Right cardiac atrium (tissue), 5 donors: Measurements from ENCODE around the gene HEXIM2. TPM values are rescaled to one million over a fixed set of nuclear protein-coding genes. Genes with fewer than 3 reads are reported as not detected.
A peak's percentile ranks its signal among the peaks of the same experiment; 100 is the strongest.

ENCODE experiments used
- ATAC-seq, 2 donors: fragments of 200-7000 bp; cut with Tn5 transposase; one replicate each; pipeline versions ENCODE4 v1.8.0 to v1.9.1; 2020; ENCODE audit warnings: moderate library complexity in 2 of 2, mild to moderate bottlenecking in 1 of 2
- DNase-seq, 3 donors: peaks; one replicate each; pipeline ENCODE4 v3.0.0-alpha.2; 2020
- H3K27ac ChIP-seq: one replicate; pipeline ENCODE4 v1.5.1; 2013; ENCODE audit warnings: mild to moderate bottlenecking, low read length, control low read depth, moderate library complexity
- H3K27me3 ChIP-seq: one replicate; pipeline ENCODE4 v1.6.1; 2013; ENCODE audit not compliant: control insufficient read depth, insufficient read depth
- H3K4me1 ChIP-seq: one replicate; pipeline ENCODE4 v1.6.1; 2013; ENCODE audit warnings: low read length; ENCODE audit not compliant: control insufficient read depth, insufficient read depth
- H3K4me3 ChIP-seq: one replicate; pipeline ENCODE4 v1.5.1; 2013; ENCODE audit warnings: low read length, control low read depth
- H3K9me3 ChIP-seq: one replicate; pipeline ENCODE4 v1.6.1; 2013; ENCODE audit warnings: low read length; ENCODE audit not compliant: control insufficient read depth
- WGBS: extraction: QIAGEN DNeasy Blood & Tissue Kit; methylation state at CpG from one replicate; pipeline ENCODE4 v1.1.7; 2013; 5-methylcytosine and 5-hydroxymethylcytosine counted together
- intact Hi-C, 4 donors: fragments of 100-400 bp; cut with DNase I; formaldehyde crosslinking; loops; one replicate each; pipeline versions ENCODE4 v1.11.0 to v1.14.0; 2022 to 2023
- polyA plus RNA-seq: library from polyadenylated mRNA; stranded (reverse); fragments of 200-250 nt; gene quantifications from one replicate; pipeline ENCODE4 v1.2.3, GENCODE V29; 2013
- total RNA-seq, 4 donors: library from RNA; stranded (reverse); fragmentation: NEBNext Ultra II Directional; extraction: Animal tissue kit (Norgen Biotek cat#: 25700); gene quantifications; one replicate each; pipeline ENCODE4 v1.2.1, GENCODE V29; 2021
- donor health status: healthy with polysubstance abuse.
- donor health status: DM: no; HTN: yes; CAD: no.
- donor health status: DM: no; HTN: no; CAD: no.
- donor health status: DM: no; HTN: yes; CAD: no; lungs with severe emphysema.
- donor health status: DM: yes; HTN: yes; CAD: no.

Gene HEXIM2
- total and polyA plus RNA-seq, 5 donors = 3.5 to 8.2 (median 6.5) TPM

- ATAC-seq (no peak), DNase-seq (peak in 2 of 3 donors; percentile 56)
- Histone ChIP-seq H3K9me3 (no peaks in the 10 kb centered on the region), H3K4me1 (peaks cover 8% of the 10 kb centered on the region), H3K27ac (peak overlapping the region; percentile 78), H3K4me3 (no peak overlapping the region), H3K27me3 (no peaks in the 10 kb centered on the region)
- intact Hi-C loops = loop anchor here in 2 of 4 donors (10.0 kb wide), 2 partner anchors 204 to 214 kb away; partner anchors contain the start of gene GFAP (in 1 of the 2)
- WGBS = 83% methylated on average over 5 of the region's 5 CpGs
These were observed 33.3 kb upstream of the HEXIM2 start for GRCh38 chr17:45128331-45128730.

DNA sequence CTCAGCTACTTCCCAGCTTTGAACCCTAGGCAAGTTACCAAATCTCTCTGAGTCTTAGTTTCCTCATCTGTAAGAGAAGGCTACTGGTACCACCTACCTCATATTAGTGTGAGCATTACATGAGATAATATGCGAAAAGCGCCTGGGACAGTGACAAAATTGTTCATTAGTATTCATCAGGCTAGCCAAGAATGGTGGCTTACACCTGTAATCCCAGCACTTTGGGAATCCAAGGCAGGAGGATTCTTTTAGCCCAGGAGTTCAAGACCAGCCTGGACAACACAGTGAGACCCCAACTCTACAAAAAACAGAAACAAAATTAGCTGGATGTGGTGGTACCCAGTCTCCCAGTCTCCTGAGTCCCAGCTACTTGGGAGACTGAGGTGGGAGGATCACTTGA, 32.7 kb upstream of the HEXIM2 start:
- 98% methylated on average over 2 of the region's 2 CpGs for WGBS
- H3K9me3 ChIP-seq = no peaks in the 10 kb centered on the region
- no peak for ATAC-seq

DNA sequence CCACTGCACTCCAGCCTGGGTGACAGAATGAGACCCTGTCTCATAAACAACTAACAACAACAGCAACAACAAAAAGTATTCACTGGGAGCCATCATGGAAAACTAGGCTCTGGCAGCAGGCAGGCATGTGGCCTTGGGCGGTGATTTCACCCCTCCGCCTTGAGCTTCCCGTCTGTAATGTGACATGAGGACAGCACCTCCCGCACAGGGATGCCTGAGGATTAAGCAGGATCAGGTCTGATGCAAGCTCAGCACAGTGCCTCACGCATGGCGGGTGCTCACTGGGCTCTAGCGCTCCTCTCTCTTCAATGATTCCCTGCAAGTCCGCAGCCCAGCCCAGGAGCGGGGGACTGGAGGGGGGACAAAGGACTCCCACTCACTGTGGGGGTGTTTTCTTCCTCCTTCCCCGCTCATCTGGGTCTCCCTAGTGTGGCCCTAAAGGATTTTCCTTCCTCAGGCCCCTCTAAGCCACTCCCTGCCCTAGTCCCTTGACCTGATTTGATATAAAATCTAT, 32.2 kb upstream of the HEXIM2 start:
- Histone ChIP-seq H3K4me3 (no peak overlapping the region), H3K9me3 (no peaks in the 10 kb centered on the region), H3K27ac (peak overlapping the region; percentile 50), H3K27me3 (no peaks in the 10 kb centered on the region), H3K4me1 (peaks cover 6% of the 10 kb centered on the region)
- 69% methylated on average over 10 of the region's 10 CpGs for WGBS
- intact Hi-C loops = loop anchor here in 2 of 4 donors (10.0 kb wide), 2 partner anchors 205 to 215 kb away; partner anchors contain the start of gene GFAP (in 1 of the 2)
- DNase-seq (peak in 2 of 3 donors; percentile 58 to 69), ATAC-seq (no peak)

More for the DNA sequence above, 32.7 kb upstream of the HEXIM2 start:
- Histone ChIP-seq H3K4me1 (peaks cover 8% of the 10 kb centered on the region), H3K27ac (peak overlapping the region; percentile 50), H3K4me3 (no peak overlapping the region), H3K27me3 (no peaks in the 10 kb centered on the region)
- intact Hi-C loops = loop anchor here in 2 of 4 donors (10.0 kb wide), 2 partner anchors 204 to 214 kb away; partner anchors contain the start of gene GFAP (in 1 of the 2)
- DNase-seq = no peak

- ATAC-seq = no peak
- intact Hi-C loops = loop anchor here (5.0 to 10.0 kb wide), 3 partner anchors 33 to 215 kb away; partner anchors contain the start of gene GFAP (in 1 of the 4)
- Histone ChIP-seq H3K27me3 (no peaks in the 10 kb centered on the region), H3K4me1 (peaks cover 6% of the 10 kb centered on the region), H3K4me3 (no peak overlapping the region), H3K9me3 (no peaks in the 10 kb centered on the region), H3K27ac (peak overlapping the region; percentile 50)
- 63% methylated on average over 13 of the region's 13 CpGs for WGBS
- DNase-seq = peak in 2 of 3 donors; percentile 45 to 54
These were observed 31.6 kb upstream of the HEXIM2 start for GRCh38 chr17:45129940-45130680.

DNA sequence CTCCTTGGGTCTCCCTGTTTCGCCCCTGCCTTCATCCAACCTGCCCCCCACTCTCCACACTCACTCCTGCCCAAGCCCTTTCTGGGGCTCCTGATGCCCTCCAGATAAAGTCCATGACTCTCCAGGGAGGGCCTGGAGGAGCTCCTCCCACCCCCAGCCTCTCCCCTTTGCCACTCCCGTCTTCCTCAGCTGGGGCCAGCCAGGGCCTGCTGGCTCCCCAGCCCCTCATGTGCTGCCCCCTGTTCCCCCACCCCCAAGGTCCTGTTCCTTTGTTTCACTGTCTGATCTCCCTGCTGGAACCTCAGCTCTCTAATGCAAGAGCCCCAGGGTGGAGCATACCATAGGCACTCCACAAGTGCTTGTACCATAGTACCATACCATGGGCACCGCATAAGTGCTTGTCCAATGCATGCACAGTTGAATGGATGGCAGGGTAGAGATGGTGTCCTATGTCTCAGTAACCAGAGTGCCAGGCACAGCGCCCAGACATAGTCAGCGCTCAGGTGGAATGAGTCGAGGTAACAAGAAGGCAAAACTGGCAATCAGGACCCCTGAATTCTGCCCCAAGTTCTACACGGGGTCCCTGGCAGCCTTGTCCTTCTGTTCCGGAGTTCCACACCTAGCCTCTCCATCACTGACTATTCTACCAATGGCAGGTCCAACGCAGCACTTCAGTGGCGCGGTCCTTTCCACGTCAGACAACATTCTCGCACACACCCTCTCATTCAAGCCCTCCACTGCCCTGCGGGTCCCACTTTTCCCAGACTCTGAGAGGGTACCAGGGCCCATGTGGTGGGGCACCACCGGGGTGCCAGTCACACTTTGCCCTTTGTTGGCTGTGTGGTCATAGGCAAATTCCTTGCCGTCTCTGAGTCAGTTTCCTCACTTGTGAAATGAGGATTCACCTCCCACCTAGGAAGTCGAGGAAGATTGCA, 30.7 kb upstream of the HEXIM2 start:
- ATAC-seq = no peak
- Histone ChIP-seq H3K4me1 (peaks cover 6% of the 10 kb centered on the region), H3K27ac (no peak overlapping the region), H3K27me3 (no peaks in the 10 kb centered on the region), H3K4me3 (peak overlapping the region; percentile 94), H3K9me3 (no peaks in the 10 kb centered on the region)
- peak in 1 of 3 donors; percentile 39 for DNase-seq
- intact Hi-C loops = loop anchor here in 3 of 4 donors (5.0 kb wide), 1 partner anchor 34 kb away; no protein-coding TSS in a partner anchor
- 84% methylated on average over 17 of the region's 17 CpGs for WGBS

DNA sequence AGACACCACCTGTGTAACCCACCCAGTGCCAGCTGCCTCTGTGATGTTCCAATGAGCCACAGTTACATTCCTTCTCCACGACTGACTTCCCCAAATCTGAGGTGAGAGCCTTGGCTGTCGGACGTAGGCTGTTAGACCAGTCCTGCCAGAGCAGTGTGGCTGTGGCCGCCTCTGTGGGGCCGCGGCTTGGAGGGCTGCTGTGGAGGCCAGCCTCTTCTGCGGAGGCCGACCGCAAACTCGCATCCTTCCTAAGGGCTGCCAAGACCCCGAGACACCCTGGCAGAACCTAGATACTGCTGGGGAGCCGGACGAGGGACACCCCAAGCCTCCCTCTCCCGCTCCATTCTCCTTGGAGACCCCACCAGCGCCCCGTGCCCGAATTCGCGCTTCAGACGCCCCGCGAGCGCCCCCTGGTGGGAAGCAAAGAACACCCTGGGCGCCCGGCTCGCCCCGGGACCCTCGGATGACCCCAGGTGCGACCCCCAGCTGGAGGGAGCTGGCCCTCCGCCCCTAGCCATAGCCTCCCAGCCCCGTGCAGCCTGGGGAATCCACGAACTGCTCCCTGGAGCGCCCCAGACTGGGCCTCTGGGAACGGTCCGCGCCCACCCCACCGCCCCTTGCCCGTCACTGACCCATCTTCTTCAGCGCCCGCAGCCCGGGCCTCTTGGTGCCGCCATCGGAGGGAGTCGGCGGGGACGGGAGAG, 29.9 kb upstream of the HEXIM2 start:
- Histone ChIP-seq H3K4me3 (peak overlapping the region; percentile 94), H3K9me3 (no peaks in the 10 kb centered on the region), H3K27me3 (no peaks in the 10 kb centered on the region), H3K27ac (peak overlapping the region; percentile 48), H3K4me1 (peaks cover 6% of the 10 kb centered on the region)
- 10% methylated on average over 46 of the region's 46 CpGs for WGBS
- intact Hi-C loops = loop anchor here in 3 of 4 donors (5.0 kb wide), 1 partner anchor 34 kb away; no protein-coding TSS in a partner anchor
- no peak for ATAC-seq
- DNase-seq = peak; percentile 65 to 86 (median 83)

DNA sequence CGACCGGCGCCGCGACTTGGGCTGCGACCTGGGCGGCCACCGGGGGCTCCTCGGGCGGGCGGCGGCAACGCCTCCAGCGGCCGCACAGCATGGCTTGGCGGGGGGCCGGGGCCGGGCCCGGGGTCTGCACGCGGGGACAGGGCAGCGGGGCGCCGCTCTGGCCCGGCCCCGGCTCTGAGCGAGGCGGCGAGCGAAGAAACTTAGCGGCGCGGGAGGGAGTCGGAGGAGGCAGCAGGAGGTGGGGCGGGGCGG, 29.4 kb upstream of the HEXIM2 start, which contains the start of gene PLCD3:
Gene PLCD3 (minus strand): TSS at position 196 of the 252 bp plus-strand sequence. CDS start 105 bp downstream, at position 91.
- DNase-seq (no peak), ATAC-seq (no peak)
- intact Hi-C loops = loop anchor here in 3 of 4 donors (5.0 kb wide), 1 partner anchor 35 kb away; no protein-coding TSS in a partner anchor
- Histone ChIP-seq H3K27ac (peak within 1 kb of the TSS; percentile 53), H3K9me3 (no peaks in the 10 kb centered on the region), H3K4me1 (peaks cover 6% of the 10 kb centered on the region), H3K27me3 (no peaks in the 10 kb centered on the region), H3K4me3 (peak within 1 kb of the TSS; percentile 94)
- under 1% methylated on average over 36 of the region's 36 CpGs for WGBS

- Histone ChIP-seq H3K4me3 (peak overlapping the region; percentile 94), H3K27me3 (no peaks in the 10 kb centered on the region), H3K9me3 (no peaks in the 10 kb centered on the region), H3K27ac (peak overlapping the region; percentile 53), H3K4me1 (peaks cover 6% of the 10 kb centered on the region)
- intact Hi-C loops = loop anchor here in 3 of 4 donors (5.0 kb wide), 1 partner anchor 36 kb away; no protein-coding TSS in a partner anchor
- WGBS = under 1% methylated on average over 71 of the region's 71 CpGs
- ATAC-seq (peak; percentile 77), DNase-seq (peak; percentile 84 to 95 (median 94))
These were observed 28.9 kb upstream of the HEXIM2 start for GRCh38 chr17:45132572-45133463.

- Histone ChIP-seq H3K4me3 (peak within 1 kb of the TSS; percentile 49), H3K27ac (peak within 1 kb of the TSS; percentile 54), H3K9me3 (no peaks in the 10 kb centered on the region), H3K4me1 (no peaks in the 10 kb centered on the region), H3K27me3 (no peaks in the 10 kb centered on the region)
- ATAC-seq = peak; percentile 83 to 84
- peak; percentile 95 to 98 (median 97) for DNase-seq
- intact Hi-C loops = loop anchor here in 1 of 4 donors (1.0 to 2.0 kb wide), 2 partner anchors 13 to 62 kb away; partner anchors contain the start of gene HEXIM1
- WGBS = 7% methylated on average over 40 of the region's 40 CpGs
These were observed 26.3 kb upstream of the HEXIM2 start, which contains the start of gene ACBD4 for GRCh38 chr17:45135192-45135977. TSS of gene ACBD4 (plus strand) at chr17:45135687. CDS start at chr17:45136145, 458 bp downstream.
